ENCODE data around the gene ZSWIM2.

Gene ZSWIM2

DNA sequence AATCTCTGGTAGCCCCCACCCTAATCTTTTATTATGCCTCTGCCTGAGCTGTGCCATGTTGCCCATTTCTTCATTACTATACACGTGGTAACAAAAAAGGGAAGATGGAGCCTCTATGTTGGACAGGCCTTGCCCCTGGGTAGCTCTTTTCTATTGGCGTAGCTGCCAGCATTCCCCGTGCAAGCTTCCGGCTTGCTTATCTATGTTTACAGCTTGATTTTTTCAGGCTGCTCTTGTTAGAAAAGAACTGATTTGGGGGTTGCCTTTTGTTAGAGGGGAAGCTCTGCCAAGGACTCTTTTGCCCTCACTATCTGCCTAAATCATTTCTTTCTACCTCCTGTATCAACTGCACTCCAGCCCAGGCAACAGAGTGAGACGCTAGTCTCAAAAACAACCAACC is 45.5 kb upstream of the ZSWIM2 start:
- Histone ChIP-seq H3K4me3 (ENCODE audit: low read length) (no peak overlapping the region), H3F3A (ENCODE audit: insufficient read depth, low read length) (no peaks in the 10 kb centered on the region), H3K36me3 (replicated peaks; ENCODE audit: insufficient read depth, low read length) (no peaks in the 10 kb centered on the region), H3K9ac (ENCODE audit: low read length) (no peak overlapping the region), H3K27me3 (replicated peaks; ENCODE audit: insufficient read depth, low read length) (no peaks in the 10 kb centered on the region), H2AFZ (ENCODE audit: low read length) (no peak overlapping the region), H3K27ac (ENCODE audit: low read length) (no peak overlapping the region), H3K9me3 (replicated peaks; ENCODE audit: insufficient read depth, low read length) (no peaks in the 10 kb centered on the region), H4K20me1 (ENCODE audit: insufficient read depth, low read length) (no peaks in the 10 kb centered on the region), H3K4me1 (ENCODE audit: low read length) (no peaks in the 10 kb centered on the region), H3K79me2 (ENCODE audit: low read length) (no peaks in the 10 kb centered on the region), H3K9me2 (replicated peaks; ENCODE audit: insufficient read depth, low read length) (no peaks in the 10 kb centered on the region), H3K4me2 (ENCODE audit: low read depth, low read length) (no peak overlapping the region)
- TF ChIP-seq, protein P1, sequence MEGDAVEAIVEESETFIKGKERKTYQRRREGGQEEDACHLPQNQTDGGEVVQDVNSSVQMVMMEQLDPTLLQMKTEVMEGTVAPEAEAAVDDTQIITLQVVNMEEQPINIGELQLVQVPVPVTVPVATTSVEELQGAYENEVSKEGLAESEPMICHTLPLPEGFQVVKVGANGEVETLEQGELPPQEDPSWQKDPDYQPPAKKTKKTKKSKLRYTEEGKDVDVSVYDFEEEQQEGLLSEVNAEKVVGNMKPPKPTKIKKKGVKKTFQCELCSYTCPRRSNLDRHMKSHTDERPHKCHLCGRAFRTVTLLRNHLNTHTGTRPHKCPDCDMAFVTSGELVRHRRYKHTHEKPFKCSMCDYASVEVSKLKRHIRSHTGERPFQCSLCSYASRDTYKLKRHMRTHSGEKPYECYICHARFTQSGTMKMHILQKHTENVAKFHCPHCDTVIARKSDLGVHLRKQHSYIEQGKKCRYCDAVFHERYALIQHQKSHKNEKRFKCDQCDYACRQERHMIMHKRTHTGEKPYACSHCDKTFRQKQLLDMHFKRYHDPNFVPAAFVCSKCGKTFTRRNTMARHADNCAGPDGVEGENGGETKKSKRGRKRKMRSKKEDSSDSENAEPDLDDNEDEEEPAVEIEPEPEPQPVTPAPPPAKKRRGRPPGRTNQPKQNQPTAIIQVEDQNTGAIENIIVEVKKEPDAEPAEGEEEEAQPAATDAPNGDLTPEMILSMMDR (IDR thresholded peaks at IDR 0.05; ENCODE audit: low read length): no peak
- no peak for TF ChIP-seq EZH2phosphoT487 (IDR thresholded peaks at IDR 0.05; ENCODE audit: low read length)
- no peak for TF ChIP-seq EZH2 (optimal IDR thresholded peaks at IDR 0.05; ENCODE audit: low read depth, low read length)
- no peak for DNase-seq

DNA sequence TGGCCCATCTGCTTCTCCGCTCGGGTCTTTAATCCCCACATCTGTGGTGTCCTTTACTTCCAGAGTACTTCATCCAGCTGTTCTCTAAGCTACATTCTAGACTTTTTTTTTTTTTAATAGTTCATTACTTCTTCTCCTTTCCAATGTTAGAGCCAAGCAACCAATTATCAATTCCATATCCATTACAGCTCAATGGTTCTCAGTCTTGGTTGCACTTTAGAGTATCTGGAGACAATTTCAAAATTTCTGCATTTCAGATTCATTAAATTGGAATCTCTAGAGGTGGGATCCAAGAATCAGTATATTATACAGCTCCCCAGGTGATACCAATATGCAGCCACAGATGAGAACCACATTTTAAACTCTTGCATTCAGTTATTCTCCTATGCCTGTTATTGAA is 43.9 kb upstream of the ZSWIM2 start:
- H3K9me2 ChIP-seq (replicated peaks; ENCODE audit: insufficient read depth, low read length): no peaks in the 10 kb centered on the region
- H2AFZ ChIP-seq (ENCODE audit: low read length): no peak overlapping the region
- no peaks in the 10 kb centered on the region for H3K27me3 ChIP-seq (replicated peaks; ENCODE audit: insufficient read depth, low read length)
- H3F3A ChIP-seq (ENCODE audit: insufficient read depth, low read length): no peaks in the 10 kb centered on the region
- H3K4me3 ChIP-seq (ENCODE audit: low read length): no peak overlapping the region
- no peaks in the 10 kb centered on the region for H3K4me1 ChIP-seq (ENCODE audit: low read length)
- no peak for DNase-seq
- H3K79me2 ChIP-seq (ENCODE audit: low read length): no peaks in the 10 kb centered on the region
- no peak overlapping the region for H3K9ac ChIP-seq (ENCODE audit: low read length)
- no peak overlapping the region for H3K4me2 ChIP-seq (ENCODE audit: low read depth, low read length)
- H3K36me3 ChIP-seq (replicated peaks; ENCODE audit: insufficient read depth, low read length): no peaks in the 10 kb centered on the region
- TF ChIP-seq EZH2phosphoT487 (IDR thresholded peaks at IDR 0.05; ENCODE audit: low read length) (no peak), EZH2 (optimal IDR thresholded peaks at IDR 0.05; ENCODE audit: low read depth, low read length) (no peak)
- TF ChIP-seq, protein P1 (IDR thresholded peaks at IDR 0.05; ENCODE audit: low read length): no peak
- no peaks in the 10 kb centered on the region for H4K20me1 ChIP-seq (ENCODE audit: insufficient read depth, low read length)
- no peak overlapping the region for H3K27ac ChIP-seq (ENCODE audit: low read length)
- no peaks in the 10 kb centered on the region for H3K9me3 ChIP-seq (replicated peaks; ENCODE audit: insufficient read depth, low read length)

DNA sequence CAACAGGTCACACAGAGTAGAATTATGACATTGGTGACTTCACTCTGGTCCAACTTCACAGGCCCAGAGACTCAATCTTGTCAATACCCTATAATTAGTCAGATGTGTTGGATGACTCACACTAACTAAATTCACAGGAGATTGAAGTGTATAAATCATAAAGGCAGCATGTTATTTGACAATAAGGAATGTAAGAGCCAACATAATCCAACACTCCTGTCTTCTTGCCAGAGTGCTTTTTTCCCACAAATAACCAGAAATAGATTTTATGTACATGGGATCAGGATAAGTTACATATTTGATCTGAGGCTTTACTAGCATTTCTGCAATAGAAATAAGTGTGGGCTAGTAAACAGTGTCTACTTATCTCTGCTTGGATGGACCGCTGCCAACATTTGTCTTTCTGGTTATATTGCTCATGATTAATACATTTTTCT is 42.2 kb upstream of the ZSWIM2 start:
- Histone ChIP-seq H3K4me3 (ENCODE audit: low read length) (no peak overlapping the region), H3K27me3 (replicated peaks; ENCODE audit: insufficient read depth, low read length) (no peaks in the 10 kb centered on the region), H3K9me2 (replicated peaks; ENCODE audit: insufficient read depth, low read length) (no peaks in the 10 kb centered on the region), H3K4me2 (ENCODE audit: low read depth, low read length) (no peak overlapping the region), H3F3A (ENCODE audit: insufficient read depth, low read length) (no peaks in the 10 kb centered on the region), H3K79me2 (ENCODE audit: low read length) (no peaks in the 10 kb centered on the region), H2AFZ (ENCODE audit: low read length) (no peak overlapping the region), H3K27ac (ENCODE audit: low read length) (no peak overlapping the region), H3K4me1 (ENCODE audit: low read length) (peaks cover 1% of the 10 kb centered on the region; the same call in 1 of the 2 replicates), H4K20me1 (ENCODE audit: insufficient read depth, low read length) (no peaks in the 10 kb centered on the region), H3K9ac (ENCODE audit: low read length) (no peak overlapping the region), H3K9me3 (replicated peaks; ENCODE audit: insufficient read depth, low read length) (no peaks in the 10 kb centered on the region), H3K36me3 (replicated peaks; ENCODE audit: insufficient read depth, low read length) (no peaks in the 10 kb centered on the region)
- TF ChIP-seq, protein P1 (IDR thresholded peaks at IDR 0.05; ENCODE audit: low read length): no peak
- TF ChIP-seq EZH2 (optimal IDR thresholded peaks at IDR 0.05; ENCODE audit: low read depth, low read length) (no peak), EZH2phosphoT487 (IDR thresholded peaks at IDR 0.05; ENCODE audit: low read length) (no peak)
- no peak for DNase-seq
